C4-2B (cell line): ENCODE measurements around the gene USP35.

Source experiments
- H3K27ac ChIP-seq: fragments of 450-650 bp; 2 replicates; pipeline ENCODE4 v1.5.1; 2017
- ZFX ChIP-seq: fragments of 450-650 bp; IDR thresholded peaks from 2 replicates; pipeline ENCODE4 v1.6.1; 2017
- TF ChIP-seq, protein P1 (sequence below): fragments of 450-650 bp; conservative IDR thresholded peaks from 2 replicates; pipeline ENCODE4 v1.5.1; 2017; ENCODE audit warnings: mild to moderate bottlenecking

The USP35 gene

DNA sequence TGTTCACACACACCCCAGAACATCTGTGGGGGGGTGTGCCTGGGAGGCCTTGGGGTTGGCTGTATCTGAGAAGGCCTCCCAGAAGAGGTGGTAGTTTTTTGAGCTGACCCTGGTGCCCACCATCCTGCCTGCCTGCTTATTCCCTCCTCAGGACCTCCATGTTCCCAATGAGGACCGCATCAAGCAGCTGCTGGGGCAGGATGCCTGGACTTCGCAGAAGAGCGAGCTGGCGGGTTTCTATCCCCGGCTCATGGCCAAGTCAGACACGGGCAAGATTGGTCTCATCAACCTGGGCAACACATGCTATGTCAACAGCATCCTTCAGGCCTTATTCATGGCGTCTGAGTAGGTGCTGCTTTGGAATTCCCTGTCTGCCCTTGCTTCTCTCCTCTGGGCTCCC, 17.0 kb downstream of the USP35 start:
- H3K27ac ChIP-seq = no peak overlapping the region
- TF ChIP-seq ZFX = no peak
- TF ChIP-seq, protein P1, sequence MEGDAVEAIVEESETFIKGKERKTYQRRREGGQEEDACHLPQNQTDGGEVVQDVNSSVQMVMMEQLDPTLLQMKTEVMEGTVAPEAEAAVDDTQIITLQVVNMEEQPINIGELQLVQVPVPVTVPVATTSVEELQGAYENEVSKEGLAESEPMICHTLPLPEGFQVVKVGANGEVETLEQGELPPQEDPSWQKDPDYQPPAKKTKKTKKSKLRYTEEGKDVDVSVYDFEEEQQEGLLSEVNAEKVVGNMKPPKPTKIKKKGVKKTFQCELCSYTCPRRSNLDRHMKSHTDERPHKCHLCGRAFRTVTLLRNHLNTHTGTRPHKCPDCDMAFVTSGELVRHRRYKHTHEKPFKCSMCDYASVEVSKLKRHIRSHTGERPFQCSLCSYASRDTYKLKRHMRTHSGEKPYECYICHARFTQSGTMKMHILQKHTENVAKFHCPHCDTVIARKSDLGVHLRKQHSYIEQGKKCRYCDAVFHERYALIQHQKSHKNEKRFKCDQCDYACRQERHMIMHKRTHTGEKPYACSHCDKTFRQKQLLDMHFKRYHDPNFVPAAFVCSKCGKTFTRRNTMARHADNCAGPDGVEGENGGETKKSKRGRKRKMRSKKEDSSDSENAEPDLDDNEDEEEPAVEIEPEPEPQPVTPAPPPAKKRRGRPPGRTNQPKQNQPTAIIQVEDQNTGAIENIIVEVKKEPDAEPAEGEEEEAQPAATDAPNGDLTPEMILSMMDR = no peak

DNA sequence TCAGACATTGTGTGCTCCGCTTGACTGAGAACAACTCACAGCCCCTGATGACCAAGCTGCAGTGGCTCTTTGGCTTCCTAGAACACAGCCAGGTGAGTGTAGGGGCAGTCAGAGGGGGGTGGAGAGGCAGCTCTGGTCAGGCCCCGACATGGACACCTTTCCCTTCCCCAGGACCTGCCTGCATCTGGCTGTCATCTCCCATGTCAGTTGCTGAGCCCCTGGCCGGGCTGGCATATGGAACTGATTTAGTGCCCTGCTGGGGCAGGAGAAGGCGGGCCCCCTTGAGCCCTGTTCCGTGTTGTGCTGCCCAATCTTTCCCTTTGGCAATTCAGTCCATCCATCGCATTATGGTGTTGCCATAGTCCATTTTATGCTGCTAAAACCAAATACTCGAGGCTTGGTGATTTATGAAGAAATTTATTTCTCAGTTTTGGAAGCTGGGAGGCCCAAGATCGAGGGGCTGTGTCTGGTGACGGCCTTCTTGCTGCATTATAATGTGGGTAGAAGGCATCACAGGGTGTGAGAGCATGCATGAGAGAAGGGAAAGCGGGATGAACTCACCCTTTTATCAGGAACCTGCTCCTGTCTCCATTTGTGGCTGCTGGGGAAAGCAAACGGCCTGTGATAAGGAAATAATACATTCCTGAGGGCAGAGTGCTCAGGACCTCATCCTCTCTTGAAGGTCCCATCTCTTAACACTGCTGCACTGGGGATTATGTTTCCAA, 19.0 kb downstream of the USP35 start:
- no peak for TF ChIP-seq ZFX
- TF ChIP-seq, protein P1 = no peak
- H3K27ac ChIP-seq = no peak overlapping the region

DNA sequence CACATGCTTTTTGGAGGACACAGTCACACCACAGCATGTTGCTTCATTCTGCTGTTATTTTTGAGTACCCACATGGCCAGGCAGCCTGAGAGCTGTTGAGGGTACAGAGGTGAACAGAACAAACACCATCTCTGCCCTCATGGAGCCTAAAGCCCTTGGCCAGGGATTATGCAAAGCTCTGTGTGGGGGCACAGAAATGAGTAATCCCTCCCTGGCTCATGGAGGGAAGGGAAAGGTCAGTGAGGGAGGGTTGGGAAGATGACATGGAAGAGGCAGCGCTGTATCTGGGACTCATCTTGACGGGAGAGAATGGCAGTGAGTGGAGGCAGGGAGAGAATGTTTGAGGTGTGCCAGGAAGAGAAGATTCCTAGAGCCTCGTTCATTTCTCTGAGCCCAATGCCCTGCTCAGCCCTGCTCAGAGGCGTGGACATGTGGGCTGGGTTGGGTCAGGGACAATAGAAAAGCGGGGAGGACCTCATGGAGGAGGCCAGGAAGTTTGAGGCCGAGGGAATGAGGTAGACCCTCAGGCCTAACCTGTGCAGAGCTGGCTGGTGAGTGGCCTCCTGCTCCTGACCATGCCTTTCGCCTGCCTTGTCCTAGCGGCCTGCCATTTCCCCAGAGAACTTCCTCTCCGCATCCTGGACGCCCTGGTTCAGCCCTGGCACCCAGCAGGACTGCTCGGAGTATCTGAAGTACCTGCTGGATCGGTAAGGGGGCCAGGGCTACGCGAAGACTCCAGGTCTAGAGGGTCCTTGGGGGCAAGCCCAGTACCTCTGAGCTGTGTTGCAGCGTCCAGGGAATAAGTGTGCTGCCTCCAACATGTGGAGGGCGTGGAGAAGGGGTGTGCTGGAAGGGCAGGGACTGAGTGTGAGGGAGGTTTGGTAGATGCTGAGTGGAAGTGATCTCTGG, 19.8 kb downstream of the USP35 start:
- H3K27ac ChIP-seq = no peak overlapping the region
- TF ChIP-seq ZFX = no peak
- TF ChIP-seq, protein P1 = no peak

DNA sequence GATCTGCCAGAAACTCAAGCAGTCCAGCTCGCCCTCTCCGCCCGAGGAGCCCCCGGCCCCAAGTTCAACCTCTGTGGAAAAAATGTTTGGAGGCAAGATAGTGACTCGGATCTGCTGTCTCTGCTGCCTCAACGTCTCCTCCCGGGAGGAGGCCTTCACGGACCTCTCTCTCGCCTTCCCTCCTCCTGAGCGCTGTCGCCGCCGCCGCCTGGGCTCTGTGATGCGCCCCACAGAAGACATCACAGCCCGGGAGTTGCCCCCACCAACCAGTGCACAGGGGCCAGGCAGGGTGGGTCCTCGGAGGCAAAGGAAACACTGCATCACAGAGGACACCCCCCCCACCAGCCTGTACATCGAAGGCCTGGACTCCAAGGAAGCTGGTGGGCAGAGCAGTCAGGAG, 20.8 kb downstream of the USP35 start:
- no peak overlapping the region for H3K27ac ChIP-seq
- TF ChIP-seq, protein P1 = no peak
- TF ChIP-seq ZFX = no peak

DNA sequence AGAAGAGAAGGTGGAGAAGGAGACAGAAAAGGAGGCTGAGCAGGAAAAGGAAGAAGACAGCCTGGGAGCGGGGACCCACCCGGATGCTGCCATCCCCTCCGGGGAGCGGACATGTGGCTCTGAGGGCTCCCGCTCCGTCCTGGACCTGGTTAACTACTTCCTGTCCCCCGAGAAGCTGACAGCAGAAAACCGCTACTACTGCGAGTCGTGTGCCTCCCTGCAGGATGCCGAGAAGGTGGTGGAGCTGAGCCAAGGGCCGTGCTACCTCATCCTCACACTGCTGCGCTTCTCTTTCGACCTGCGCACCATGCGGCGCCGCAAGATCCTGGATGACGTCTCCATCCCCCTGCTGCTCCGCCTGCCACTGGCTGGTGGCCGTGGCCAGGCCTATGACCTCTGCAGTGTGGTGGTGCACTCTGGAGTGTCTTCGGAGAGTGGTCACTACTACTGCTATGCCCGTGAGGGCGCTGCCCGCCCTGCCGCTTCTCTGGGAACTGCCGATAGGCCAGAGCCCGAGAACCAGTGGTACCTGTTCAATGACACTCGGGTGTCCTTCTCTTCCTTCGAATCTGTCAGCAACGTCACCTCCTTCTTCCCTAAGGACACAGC, 21.4 kb downstream of the USP35 start:
- no peak for TF ChIP-seq ZFX
- TF ChIP-seq, protein P1 = no peak
- H3K27ac ChIP-seq = no peak overlapping the region

DNA sequence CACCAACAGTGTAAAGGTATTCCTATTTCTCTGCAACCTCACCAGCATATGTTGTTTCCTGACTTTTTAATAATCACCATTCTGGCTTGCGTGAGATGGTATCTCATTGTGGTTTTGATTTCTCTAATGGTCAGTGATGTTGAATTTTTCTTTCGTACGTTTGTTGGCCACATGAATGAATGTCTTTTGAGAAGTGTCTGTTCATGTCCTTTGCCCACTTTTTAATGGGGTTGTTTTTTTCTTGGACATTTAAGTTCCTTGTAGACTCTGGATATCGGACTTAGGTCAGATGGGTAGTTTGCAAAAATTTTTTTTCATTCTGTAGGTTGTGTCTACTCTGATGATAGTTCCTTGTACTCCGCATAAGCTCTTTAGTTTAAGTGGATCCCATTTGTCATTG, 22.8 kb downstream of the USP35 start:
- H3K27ac ChIP-seq = no peak overlapping the region
- TF ChIP-seq ZFX = no peak
- TF ChIP-seq, protein P1 = no peak
